Spleen (tissue), 7 donors: ENCODE results near the gene CBLN3.

Experiments
- CTCF ChIP-seq, 11 experiments: fragments of 200-600 bp in 7 of 11; fragments of 450-650 bp in 4 of 11; sonication (generic) in 4 of 11; IDR thresholded peaks in 8 of 11; conservative IDR thresholded peaks in 3 of 11; 1 replicate in 7 of 11; 2 replicates in 4 of 11; pipeline versions ENCODE4 v1.4.0 to v1.8.0; 2016 to 2021; ENCODE audit warnings: antibody characterized with exemption in 11 of 11, inconsistent platforms in 4 of 11, mild to moderate bottlenecking in 1 of 11
- POLR2A ChIP-seq, 3 donors: fragments of 450-650 bp; IDR thresholded peaks; one replicate each; pipeline ENCODE4 v1.5.1; 2017; ENCODE audit warnings: antibody characterized with exemption in 3 of 3, mild to moderate bottlenecking in 1 of 3
- POLR2AphosphoS5 ChIP-seq, 3 donors: sonication (generic); formaldehyde crosslinking; IDR thresholded peaks; one replicate each; pipeline ENCODE4 v1.5.1; 2017; ENCODE audit warnings: antibody characterized with exemption in 3 of 3
- donor health status: DM: no; HTN: no; CAD: no; lungs with moderate emphysema.
- donor health status: DM: no; HTN: no; CAD: no.
- donor health status: DM: no; HTN: no; CAD: no.

GRCh38 chr14:24392325-24393091 lies 37.0 kb downstream of the CBLN3 start:
- TF ChIP-seq CTCF (IDR thresholded peaks at IDR 0.05 in 8 of 11, conservative IDR thresholded peaks at IDR 0.05 in 3 of 11) (no peak), POLR2A (IDR thresholded peaks at IDR 0.05) (no peak), POLR2AphosphoS5 (IDR thresholded peaks at IDR 0.05) (no peak)
